ENCODE data around the gene ZMIZ1.

ZMIZ1 gene, protein sequence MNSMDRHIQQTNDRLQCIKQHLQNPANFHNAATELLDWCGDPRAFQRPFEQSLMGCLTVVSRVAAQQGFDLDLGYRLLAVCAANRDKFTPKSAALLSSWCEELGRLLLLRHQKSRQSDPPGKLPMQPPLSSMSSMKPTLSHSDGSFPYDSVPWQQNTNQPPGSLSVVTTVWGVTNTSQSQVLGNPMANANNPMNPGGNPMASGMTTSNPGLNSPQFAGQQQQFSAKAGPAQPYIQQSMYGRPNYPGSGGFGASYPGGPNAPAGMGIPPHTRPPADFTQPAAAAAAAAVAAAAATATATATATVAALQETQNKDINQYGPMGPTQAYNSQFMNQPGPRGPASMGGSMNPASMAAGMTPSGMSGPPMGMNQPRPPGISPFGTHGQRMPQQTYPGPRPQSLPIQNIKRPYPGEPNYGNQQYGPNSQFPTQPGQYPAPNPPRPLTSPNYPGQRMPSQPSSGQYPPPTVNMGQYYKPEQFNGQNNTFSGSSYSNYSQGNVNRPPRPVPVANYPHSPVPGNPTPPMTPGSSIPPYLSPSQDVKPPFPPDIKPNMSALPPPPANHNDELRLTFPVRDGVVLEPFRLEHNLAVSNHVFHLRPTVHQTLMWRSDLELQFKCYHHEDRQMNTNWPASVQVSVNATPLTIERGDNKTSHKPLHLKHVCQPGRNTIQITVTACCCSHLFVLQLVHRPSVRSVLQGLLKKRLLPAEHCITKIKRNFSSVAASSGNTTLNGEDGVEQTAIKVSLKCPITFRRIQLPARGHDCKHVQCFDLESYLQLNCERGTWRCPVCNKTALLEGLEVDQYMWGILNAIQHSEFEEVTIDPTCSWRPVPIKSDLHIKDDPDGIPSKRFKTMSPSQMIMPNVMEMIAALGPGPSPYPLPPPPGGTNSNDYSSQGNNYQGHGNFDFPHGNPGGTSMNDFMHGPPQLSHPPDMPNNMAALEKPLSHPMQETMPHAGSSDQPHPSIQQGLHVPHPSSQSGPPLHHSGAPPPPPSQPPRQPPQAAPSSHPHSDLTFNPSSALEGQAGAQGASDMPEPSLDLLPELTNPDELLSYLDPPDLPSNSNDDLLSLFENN

GRCh38 chr10:79068562-79069324, at the start of gene ZMIZ1:
Gene ZMIZ1 (plus strand): TSS chr10:79068966. CDS start chr10:79201633, 132,667 bp downstream.
- FAIRE-seq = peak; percentile 58

DNA sequence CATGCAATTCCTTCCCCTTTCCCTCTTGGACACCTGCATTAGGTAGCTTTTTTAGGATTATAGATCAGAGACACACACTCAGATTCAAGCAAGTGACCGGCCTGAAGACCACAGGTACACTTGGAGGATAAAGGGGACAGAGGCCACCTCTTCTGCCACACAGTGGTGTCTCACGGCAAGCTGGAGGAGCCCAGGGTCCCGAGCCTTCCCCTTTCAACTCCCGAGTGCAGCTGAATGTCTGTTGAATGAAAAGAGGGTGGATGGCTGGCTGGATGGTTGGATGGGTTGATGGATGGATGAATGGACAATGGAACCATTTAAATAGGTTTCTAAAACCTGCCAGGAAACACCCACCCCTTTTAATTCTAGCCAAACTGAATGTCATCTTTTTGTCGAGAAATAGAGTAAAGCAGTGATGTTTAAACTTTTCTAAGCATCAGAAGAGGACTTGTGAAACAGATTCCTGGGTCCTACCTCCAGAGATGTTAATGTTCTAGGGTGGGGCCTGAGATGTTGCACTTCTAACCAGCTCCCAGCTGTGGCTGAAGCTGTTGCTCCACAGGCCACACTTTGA, 49.2 kb upstream of the ZMIZ1 start:
- FAIRE-seq = no peak

GRCh38 chr10:79020015-79020491, 48.7 kb upstream of the ZMIZ1 start:
- no peak for FAIRE-seq

DNA sequence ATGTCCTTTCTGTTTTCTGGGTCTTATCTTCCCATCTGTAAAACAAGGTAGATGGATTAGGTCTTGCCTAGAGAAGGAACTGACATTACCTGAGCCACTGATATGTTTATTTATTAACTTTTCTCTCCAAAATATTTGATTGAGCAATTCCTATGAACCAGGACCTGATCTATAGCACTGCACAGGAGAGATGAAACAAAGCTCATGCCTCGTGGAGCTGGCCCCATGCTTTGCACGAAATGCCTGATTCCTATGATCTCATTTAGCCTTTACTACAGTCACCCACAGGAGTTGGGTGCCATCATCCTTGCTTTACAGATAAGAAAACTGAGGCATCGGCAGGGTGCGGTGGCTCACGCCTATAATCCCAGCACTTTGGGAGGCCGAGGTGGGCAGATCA, 48.2 kb upstream of the ZMIZ1 start:
- FAIRE-seq = no peak

DNA sequence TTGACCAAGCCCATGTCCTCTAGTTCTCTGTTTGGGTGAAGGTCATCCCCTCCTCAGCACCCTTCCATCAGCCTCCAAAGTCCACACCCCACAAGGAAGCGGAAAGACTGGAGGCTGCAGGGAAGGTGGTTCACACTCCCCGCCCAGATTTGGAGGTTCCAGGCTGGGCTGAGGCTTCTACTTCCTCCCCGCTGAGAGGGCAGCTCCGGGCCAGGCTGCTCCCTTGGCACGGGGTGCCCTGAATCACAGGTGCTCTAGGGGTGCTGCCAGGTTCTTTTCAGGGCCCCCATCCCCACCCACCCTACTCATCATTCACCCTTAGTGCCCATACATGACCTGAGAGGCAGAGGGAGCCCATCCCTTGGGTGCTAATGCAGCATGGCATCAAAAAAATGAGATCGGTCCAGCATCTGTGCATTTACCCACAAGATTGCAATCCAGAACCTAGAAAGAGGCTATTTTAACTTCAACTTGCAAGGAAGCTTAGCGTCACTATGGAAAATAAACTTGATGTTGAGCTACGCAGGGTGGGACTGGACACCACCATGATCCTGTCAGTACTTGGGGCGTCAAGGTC, 47.3 kb upstream of the ZMIZ1 start:
- FAIRE-seq = no peak

GRCh38 chr10:79021948-79022499, 46.7 kb upstream of the ZMIZ1 start:
- no peak for FAIRE-seq

DNA sequence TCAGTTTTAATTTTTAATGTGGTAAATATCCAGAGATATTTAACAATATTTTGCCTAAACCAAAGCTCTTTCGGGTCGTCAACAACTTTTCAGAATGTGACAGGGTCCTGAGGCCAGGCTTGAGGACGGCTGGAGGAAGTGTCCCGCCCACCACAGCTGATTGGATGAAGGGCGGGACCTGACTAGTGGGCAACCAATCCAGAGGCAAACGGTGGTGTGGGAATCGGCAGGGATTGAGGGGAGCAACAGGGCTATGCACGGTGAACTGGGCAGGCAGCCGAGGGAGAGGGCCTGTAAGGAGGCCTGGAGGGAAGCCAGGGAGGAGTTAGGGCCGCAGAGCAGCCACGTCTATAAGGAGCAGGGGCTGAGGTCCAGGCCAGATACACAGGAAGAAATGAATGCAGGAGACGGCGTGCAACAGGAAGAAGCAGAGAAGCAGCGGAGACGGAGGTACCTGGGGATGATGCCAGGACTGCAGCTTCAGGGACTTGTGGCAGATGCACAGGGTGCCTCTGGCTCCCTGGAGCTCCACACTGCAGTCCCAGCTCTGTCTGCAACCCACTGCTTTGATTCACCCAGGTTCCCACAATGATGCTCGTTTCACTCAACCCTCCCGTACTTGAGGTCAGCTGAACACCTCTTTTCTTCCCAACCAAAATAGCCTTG, 46.1 kb upstream of the ZMIZ1 start:
- no peak for FAIRE-seq

GRCh38 chr10:79023240-79024162, 45.3 kb upstream of the ZMIZ1 start:
- no peak for FAIRE-seq

GRCh38 chr10:79024296-79024695, 44.5 kb upstream of the ZMIZ1 start:
- no peak for FAIRE-seq

GRCh38 chr10:79024720-79025198, 44.0 kb upstream of the ZMIZ1 start:
- no peak for FAIRE-seq

DNA sequence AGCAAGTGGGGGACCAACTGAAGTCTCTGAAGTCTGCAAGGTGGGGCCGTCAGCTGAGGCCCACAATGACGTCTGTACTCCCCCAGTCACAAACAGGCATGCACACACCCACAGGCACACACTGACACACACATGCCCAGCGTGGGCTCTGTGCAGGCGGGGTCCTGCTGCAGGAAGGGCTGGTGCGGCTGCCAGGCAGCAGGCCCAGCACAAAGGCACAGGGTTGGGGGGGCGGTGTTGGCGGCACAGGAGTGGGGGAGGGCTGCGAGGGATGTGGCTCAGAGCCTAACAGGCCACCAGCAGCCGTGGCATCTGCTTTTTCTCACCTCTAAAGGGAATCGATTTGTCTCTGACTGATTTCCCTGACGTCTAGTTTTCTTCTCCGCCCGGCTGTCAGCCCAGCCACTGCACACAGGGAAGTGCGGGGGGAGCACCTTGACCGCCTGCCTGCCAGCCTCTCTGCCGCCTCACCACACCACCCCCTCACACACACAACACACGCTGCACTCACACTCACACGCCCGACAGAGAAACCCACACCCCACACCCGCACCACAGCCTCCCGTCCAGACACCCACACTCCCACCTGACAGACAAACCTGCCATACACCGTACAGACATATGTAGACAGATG, 43.5 kb upstream of the ZMIZ1 start:
- FAIRE-seq = no peak

- FAIRE-seq = no peak
Measured at GRCh38 chr10:79026341-79026761, 42.4 kb upstream of the ZMIZ1 start.

- FAIRE-seq = no peak
Measured at GRCh38 chr10:79026806-79027146, 42.0 kb upstream of the ZMIZ1 start.

DNA sequence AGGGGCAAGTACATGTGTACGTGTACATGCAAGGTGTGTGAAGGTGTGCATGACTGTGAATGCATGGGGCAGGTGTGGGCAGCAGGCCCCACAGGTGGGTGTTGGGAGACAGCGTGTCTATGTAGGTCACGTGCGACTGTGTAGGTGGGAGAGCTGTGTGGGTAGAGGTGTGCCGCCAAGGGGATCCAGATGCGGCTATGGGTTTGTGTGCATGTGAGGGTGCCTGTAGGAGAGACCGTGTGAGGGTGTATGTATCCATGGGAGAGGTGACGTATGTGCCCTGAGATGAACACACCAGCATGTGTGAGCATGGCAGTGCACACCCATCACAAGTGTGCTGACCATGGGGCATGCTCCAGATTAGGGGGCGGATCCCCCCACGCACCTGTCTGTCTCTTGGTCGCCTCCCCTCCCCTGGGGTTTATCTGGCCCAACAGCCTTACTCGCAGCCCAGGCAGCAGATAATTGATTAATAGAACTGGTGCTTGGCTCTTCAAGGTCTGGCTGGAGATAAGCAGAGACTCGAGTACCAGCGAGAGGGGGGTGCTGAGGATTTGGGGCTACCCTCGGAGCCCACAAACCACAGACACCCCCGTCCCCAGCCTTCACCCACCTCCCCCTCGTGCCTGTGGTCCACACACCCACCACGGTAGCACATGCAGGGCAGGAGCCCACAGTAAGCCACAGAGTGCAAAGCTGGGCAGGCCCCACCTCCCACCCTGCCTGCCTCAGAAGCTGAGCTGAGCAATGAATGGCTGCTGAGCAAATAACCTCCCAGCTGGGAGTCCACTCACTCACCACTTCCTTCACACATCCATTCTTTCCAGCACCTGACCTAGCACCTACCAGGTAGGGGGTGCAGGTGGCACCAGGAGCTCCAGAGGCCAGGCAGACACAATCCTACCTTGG, 41.4 kb upstream of the ZMIZ1 start:
- no peak for FAIRE-seq

- no peak for FAIRE-seq
Measured at GRCh38 chr10:79028056-79028430, 40.7 kb upstream of the ZMIZ1 start.

- no peak for FAIRE-seq
Measured at GRCh38 chr10:79028451-79029010, 40.2 kb upstream of the ZMIZ1 start.

DNA sequence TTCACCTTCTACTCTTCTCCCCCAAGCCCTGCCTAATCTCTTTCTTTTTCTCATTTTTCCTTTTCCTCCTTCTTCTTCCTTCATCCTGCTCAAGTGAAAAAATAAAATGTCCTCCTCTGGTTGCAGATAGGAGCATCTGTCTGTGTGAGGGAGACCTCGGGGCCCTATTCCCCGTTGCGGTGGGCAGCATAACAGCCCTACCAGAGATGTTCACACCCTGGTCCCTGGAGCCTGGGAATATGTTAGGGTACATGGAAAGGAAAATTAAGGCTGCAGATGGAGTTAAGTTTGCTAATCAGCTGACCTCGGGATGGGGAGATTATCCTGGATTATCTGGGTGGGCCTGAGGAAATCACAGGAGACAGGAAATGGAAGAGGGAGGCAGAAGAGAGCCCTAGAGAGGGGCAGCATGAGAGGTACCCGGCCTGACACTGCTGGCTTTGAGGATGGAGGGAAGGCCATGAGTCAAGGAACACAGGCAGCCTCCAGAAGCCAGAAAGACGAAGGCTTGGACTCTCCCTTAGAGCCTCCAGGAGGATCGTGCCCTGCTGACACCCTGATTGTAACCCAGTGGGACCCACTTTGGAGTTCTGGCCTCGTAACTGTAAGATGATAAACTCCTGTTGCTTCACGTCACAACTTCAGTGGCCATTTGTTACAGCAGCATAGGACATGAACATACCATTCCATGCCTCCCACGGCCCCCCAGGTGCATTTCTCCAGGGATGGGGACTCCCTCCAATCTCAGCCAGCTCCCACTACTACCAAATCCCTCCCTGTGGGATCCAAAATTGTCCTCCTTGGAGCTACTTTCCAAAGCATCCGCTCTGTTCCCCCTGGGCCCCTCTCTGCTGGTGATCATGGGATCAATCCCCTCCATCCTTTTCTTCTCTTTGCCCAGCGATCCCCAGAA, 39.0 kb upstream of the ZMIZ1 start:
- FAIRE-seq = no peak
